Keratinocyte (primary cell): ENCODE data around the gene SYTL2.

Experiments used
- EZH2 ChIP-seq: IDR thresholded peaks from one replicate; pipeline ENCODE4 v1.6.1; 2012; ENCODE audit warnings: inconsistent platforms, mild to moderate bottlenecking, low read length, moderate library complexity
- TF ChIP-seq, protein P1 (sequence below), 3 experiments: IDR thresholded peaks in 1 of 3; conservative IDR thresholded peaks in 1 of 3; optimal IDR thresholded peaks in 1 of 3; 2 replicates in 2 of 3; 3 replicates in 1 of 3; pipeline versions ENCODE3 to v1.5.1; 2011; ENCODE audit warnings: low read length in 3 of 3, mild to moderate bottlenecking in 3 of 3, moderate library complexity in 2 of 3, control low read depth in 1 of 3, inconsistent platforms in 1 of 3; ENCODE audit not compliant: insufficient read depth in 2 of 3; ENCODE audit errors: extremely low read depth in 1 of 3

DNA sequence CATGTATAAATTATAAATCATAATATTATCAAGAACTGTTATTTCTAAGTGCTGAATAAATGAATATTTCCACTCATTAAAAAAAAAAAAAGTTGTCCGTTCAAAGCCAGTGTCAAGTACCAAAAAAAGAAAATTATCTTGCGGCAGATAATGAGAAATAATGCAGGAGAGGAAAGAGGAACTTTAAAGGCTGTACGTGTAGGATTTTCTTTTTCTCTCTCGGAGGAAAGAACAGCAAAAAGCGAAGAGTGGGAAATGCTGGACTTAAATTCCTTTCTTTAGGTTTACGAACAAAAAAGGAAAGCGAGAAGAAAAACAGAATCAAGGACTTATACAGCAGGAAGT lies 43.2 kb upstream of the SYTL2 start:
- TF ChIP-seq, protein P1, sequence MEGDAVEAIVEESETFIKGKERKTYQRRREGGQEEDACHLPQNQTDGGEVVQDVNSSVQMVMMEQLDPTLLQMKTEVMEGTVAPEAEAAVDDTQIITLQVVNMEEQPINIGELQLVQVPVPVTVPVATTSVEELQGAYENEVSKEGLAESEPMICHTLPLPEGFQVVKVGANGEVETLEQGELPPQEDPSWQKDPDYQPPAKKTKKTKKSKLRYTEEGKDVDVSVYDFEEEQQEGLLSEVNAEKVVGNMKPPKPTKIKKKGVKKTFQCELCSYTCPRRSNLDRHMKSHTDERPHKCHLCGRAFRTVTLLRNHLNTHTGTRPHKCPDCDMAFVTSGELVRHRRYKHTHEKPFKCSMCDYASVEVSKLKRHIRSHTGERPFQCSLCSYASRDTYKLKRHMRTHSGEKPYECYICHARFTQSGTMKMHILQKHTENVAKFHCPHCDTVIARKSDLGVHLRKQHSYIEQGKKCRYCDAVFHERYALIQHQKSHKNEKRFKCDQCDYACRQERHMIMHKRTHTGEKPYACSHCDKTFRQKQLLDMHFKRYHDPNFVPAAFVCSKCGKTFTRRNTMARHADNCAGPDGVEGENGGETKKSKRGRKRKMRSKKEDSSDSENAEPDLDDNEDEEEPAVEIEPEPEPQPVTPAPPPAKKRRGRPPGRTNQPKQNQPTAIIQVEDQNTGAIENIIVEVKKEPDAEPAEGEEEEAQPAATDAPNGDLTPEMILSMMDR (optimal IDR thresholded peaks at IDR 0.05 in 1 of 3, IDR thresholded peaks at IDR 0.05 in 1 of 3, conservative IDR thresholded peaks at IDR 0.05 in 1 of 3; ENCODE audit: extremely low read depth in 1 of 3, insufficient read depth in 2 of 3, low read length in 3 of 3), result no peak
- TF ChIP-seq EZH2, result no peak
